ENCODE measurements around the gene OTOGL.

GRCh38 chr12:80193865-80194264 is 94.5 kb downstream of the OTOGL start:
- no peak for TF ChIP-seq EZH2phosphoT487 (IDR thresholded peaks at IDR 0.05; ENCODE audit: borderline replicate concordance, low read length)
- TF ChIP-seq CTCF (IDR thresholded peaks at IDR 0.05; ENCODE audit: low read depth, low read length, poor library complexity, severe bottlenecking): no peak
